Lung (tissue), 12 donors: ENCODE data around the gene ARL2. TPM values are rescaled to one million over a fixed set of nuclear protein-coding genes. Genes with fewer than 3 reads are reported as not detected.

Experiments used
- ATAC-seq: fragments of 200-7000 bp; cut with Tn5 transposase; one replicate; pipeline ENCODE4 v1.9.1; 2020; ENCODE audit warnings: moderate number of reproducible peaks; ENCODE audit not compliant: insufficient read depth, low FRiP score
- DNase-seq, 3 donors: peaks; one replicate each; pipeline ENCODE4 v3.0.0-alpha.2; 2013 to 2017
- H3K27ac ChIP-seq, 2 donors: one replicate each; pipeline ENCODE4 v1.5.1; 2013; ENCODE audit warnings: mild to moderate bottlenecking in 2 of 2, moderate library complexity in 2 of 2, control low read depth in 1 of 2, inconsistent platforms in 1 of 2, low read depth in 1 of 2, low read length in 1 of 2
- H3K27me3 ChIP-seq, 3 donors: one replicate each; pipeline ENCODE4 v1.5.1; 2013; ENCODE audit warnings: low read length in 2 of 3; ENCODE audit not compliant: control insufficient read depth in 3 of 3, insufficient read depth in 3 of 3
- H3K36me3 ChIP-seq, 4 donors: one replicate each; pipeline ENCODE4 v1.5.1; 2013; ENCODE audit warnings: low read length in 4 of 4, mild to moderate bottlenecking in 1 of 4, moderate library complexity in 1 of 4; ENCODE audit not compliant: control insufficient read depth in 4 of 4, insufficient read depth in 4 of 4
- H3K4me1 ChIP-seq, 5 donors: one replicate each; pipeline ENCODE4 v1.5.1; 2013; ENCODE audit warnings: low read length in 5 of 5, mild to moderate bottlenecking in 2 of 5, moderate library complexity in 1 of 5; ENCODE audit not compliant: control insufficient read depth in 5 of 5, insufficient read depth in 5 of 5
- H3K4me3 ChIP-seq: one replicate; pipeline ENCODE4 v1.5.1; 2013; ENCODE audit warnings: mild to moderate bottlenecking, control low read depth, moderate library complexity
- H3K9ac ChIP-seq, 2 donors: one replicate each; pipeline ENCODE4 v1.5.1; 2013; ENCODE audit warnings: low read length in 2 of 2, control low read depth in 1 of 2; ENCODE audit not compliant: insufficient read depth in 1 of 2
- H3K9me3 ChIP-seq, 4 donors: one replicate each; pipeline ENCODE4 v1.5.1; 2013; ENCODE audit warnings: low read length in 3 of 4, mild to moderate bottlenecking in 1 of 4, moderate library complexity in 1 of 4; ENCODE audit not compliant: control insufficient read depth in 4 of 4, insufficient read depth in 3 of 4
- CTCF ChIP-seq: IDR thresholded peaks from 2 replicates; pipeline ENCODE4 v1.5.1; 2012; ENCODE audit warnings: mild to moderate bottlenecking; ENCODE audit errors: control extremely low read depth, extremely low read depth
- WGBS, 2 donors: extraction: QIAGEN DNeasy Blood & Tissue Kit; methylation state at CpG; one replicate each; pipeline ENCODE4 v1.1.7; 2013; 5-methylcytosine and 5-hydroxymethylcytosine counted together
- polyA plus RNA-seq, 2 donors: library from polyadenylated mRNA; stranded (reverse); fragments of 200-250 nt; gene quantifications; one replicate each; pipeline ENCODE4 v1.2.1, GENCODE V29; 2013
- total RNA-seq, 2 donors: library from RNA; depleted of rRNA in 1 of 2; stranded (reverse); fragments of >200 nt in 1 of 2; gene quantifications; one replicate each; pipeline ENCODE4 v1.2.1, GENCODE V29; 2014 to 2021
- donor health status: control.
- donor health status: control.
- donor health status: Bipolar disorder and iron deficiency.
- donor health status: healthy.
- donor health status: DM: yes; HTN: yes; CAD: no.

ARL2 gene
- total and polyA plus RNA-seq, 4 donors = 37.4 to 127 (median 94.0) TPM

GRCh38 chr11:65059959-65060824 lies 46.2 kb downstream of the ARL2 start:
- no peak overlapping the region for H3K9ac ChIP-seq
- H3K9me3 ChIP-seq = no peaks in the 10 kb centered on the region
- H3K4me3 ChIP-seq = no peak overlapping the region
- H3K27ac ChIP-seq = no peak overlapping the region
- H3K27me3 ChIP-seq = no peaks in the 10 kb centered on the region
- no peak for ATAC-seq
- no peaks in the 10 kb centered on the region for H3K36me3 ChIP-seq
- 51 to 65% methylated on average over 10 of the region's 10 CpGs for WGBS, 2 donors
- TF ChIP-seq CTCF = no peak
- H3K4me1 ChIP-seq = no peaks in the 10 kb centered on the region
- no peak for DNase-seq

- no peak for ATAC-seq
These were observed 47.0 kb downstream of the ARL2 start for GRCh38 chr11:65060913-65061408.

GRCh38 chr11:65063532-65063931 lies 49.6 kb downstream of the ARL2 start:
- WGBS, 2 donors = 71 to 94% methylated on average over 3 of the region's 3 CpGs
- TF ChIP-seq CTCF = no peak
- Histone ChIP-seq H3K4me3 (no peak overlapping the region), H3K27ac (no peak overlapping the region), H3K9me3 (no peaks in the 10 kb centered on the region), H3K36me3 (no peaks in the 10 kb centered on the region), H3K4me1 (no peaks in the 10 kb centered on the region), H3K27me3 (no peaks in the 10 kb centered on the region), H3K9ac (no peak overlapping the region)
- ATAC-seq (no peak), DNase-seq (no peak)

More at GRCh38 chr11:65060913-65061408, 47.0 kb downstream of the ARL2 start:
- H3K4me1 ChIP-seq = no peaks in the 10 kb centered on the region
- H3K27me3 ChIP-seq = no peaks in the 10 kb centered on the region
- no peak overlapping the region for H3K4me3 ChIP-seq
- 69 to 78% methylated on average over 9 of the region's 9 CpGs for WGBS, 2 donors
- H3K36me3 ChIP-seq = no peaks in the 10 kb centered on the region
- DNase-seq = no peak
- TF ChIP-seq CTCF = no peak
- H3K9me3 ChIP-seq = no peaks in the 10 kb centered on the region
- no peak overlapping the region for H3K9ac ChIP-seq
- H3K27ac ChIP-seq = no peak overlapping the region
